GM18520 (cell line): Measurements from ENCODE around the gene NT5C1B.

Source experiments
- ATAC-seq: cut with Tn5 transposase; IDR thresholded peaks from one replicate; pipeline ENCODE4 v1.9.1; 2021; ENCODE audit not compliant: unreplicated experiment

Gene NT5C1B

GRCh38 chr2:18600255-18600613, 10.9 kb upstream of the NT5C1B start:
- no peak for ATAC-seq

- ATAC-seq: no peak
These were observed 10.3 kb upstream of the NT5C1B start for GRCh38 chr2:18599509-18600254.

- no peak for ATAC-seq
These were observed 9.6 kb upstream of the NT5C1B start for GRCh38 chr2:18598848-18599484.

- no peak for ATAC-seq
These were observed 8.2 kb upstream of the NT5C1B start for GRCh38 chr2:18597618-18598017.

- ATAC-seq: no peak
These were observed 7.6 kb upstream of the NT5C1B start for GRCh38 chr2:18596993-18597392.

- no peak for ATAC-seq
These were observed 4.1 kb upstream of the NT5C1B start for GRCh38 chr2:18593496-18593895.

GRCh38 chr2:18592372-18592771, 3.0 kb upstream of the NT5C1B start:
- ATAC-seq: no peak

GRCh38 chr2:18588802-18589201, 567 bp downstream of the NT5C1B start:
- ATAC-seq: no peak

- no peak for ATAC-seq
These were observed 1.3 kb downstream of the NT5C1B start for GRCh38 chr2:18588049-18588448.

- no peak for ATAC-seq
These were observed 3.8 kb downstream of the NT5C1B start for GRCh38 chr2:18585526-18585925.

- no peak for ATAC-seq
These were observed 4.8 kb downstream of the NT5C1B start for GRCh38 chr2:18584608-18584954.

GRCh38 chr2:18583905-18584607, 5.3 kb downstream of the NT5C1B start:
- no peak for ATAC-seq

- no peak for ATAC-seq
These were observed 8.8 kb downstream of the NT5C1B start for GRCh38 chr2:18580606-18581005.

- no peak for ATAC-seq
These were observed 11.3 kb downstream of the NT5C1B start for GRCh38 chr2:18578033-18578432.

- ATAC-seq: no peak
These were observed 23.1 kb downstream of the NT5C1B start for GRCh38 chr2:18566145-18566769.

GRCh38 chr2:18560797-18561085, 28.6 kb downstream of the NT5C1B start:
- no peak for ATAC-seq

GRCh38 chr2:18560031-18560796, 29.2 kb downstream of the NT5C1B start, which contains the start of gene RDH14:
RDH14 (minus strand) TSS chr2:18560653; CDS start chr2:18560572, 81 bp downstream.
- ATAC-seq: peak; percentile 92

- no peak for ATAC-seq
These were observed 29.8 kb downstream of the NT5C1B start for GRCh38 chr2:18559531-18560030.

- ATAC-seq: no peak
These were observed 30.9 kb downstream of the NT5C1B start for GRCh38 chr2:18558458-18558857.

- ATAC-seq: no peak
These were observed 32.2 kb downstream of the NT5C1B start for GRCh38 chr2:18557121-18557520.
